ENCODE results near the gene HIPK1.
A peak's percentile ranks its signal among the peaks of the same experiment; 100 is the strongest.

HIPK1 gene

GRCh38 chr1:113928941-113929749, at the start of gene HIPK1:
TSS of gene HIPK1 (plus strand) at chr1:113929324.
- no peak for FAIRE-seq

GRCh38 chr1:113879739-113880038, 49.4 kb upstream of the HIPK1 start:
- FAIRE-seq = no peak

GRCh38 chr1:113881661-113882060, 47.5 kb upstream of the HIPK1 start:
- FAIRE-seq = no peak

GRCh38 chr1:113886417-113887401, 42.4 kb upstream of the HIPK1 start:
- FAIRE-seq = no peak

GRCh38 chr1:113887402-113888175, 41.5 kb upstream of the HIPK1 start, which contains the start of gene BCL2L15:
TSS of gene BCL2L15 (minus strand) at chr1:113887581. CDS start at chr1:113887375, 206 bp downstream.
- FAIRE-seq = no peak

- no peak for FAIRE-seq
These were observed 38.3 kb upstream of the HIPK1 start for GRCh38 chr1:113890816-113891215.

GRCh38 chr1:113891631-113892220, 37.4 kb upstream of the HIPK1 start:
- no peak for FAIRE-seq

- no peak for FAIRE-seq
These were observed 35.9 kb upstream of the HIPK1 start for GRCh38 chr1:113893267-113893666.

- FAIRE-seq = no peak
These were observed 34.0 kb upstream of the HIPK1 start for GRCh38 chr1:113895098-113895497.

- FAIRE-seq = no peak
These were observed 33.2 kb upstream of the HIPK1 start for GRCh38 chr1:113895961-113896360.

GRCh38 chr1:113898241-113898814, 30.8 kb upstream of the HIPK1 start:
- no peak for FAIRE-seq

GRCh38 chr1:113899111-113899510, 30.0 kb upstream of the HIPK1 start:
- FAIRE-seq = no peak

- no peak for FAIRE-seq
These were observed 27.9 kb upstream of the HIPK1 start for GRCh38 chr1:113901191-113901590.

- FAIRE-seq = no peak
These were observed 25.4 kb upstream of the HIPK1 start for GRCh38 chr1:113903501-113904292.

GRCh38 chr1:113904293-113904673, 24.8 kb upstream of the HIPK1 start:
- no peak for FAIRE-seq

GRCh38 chr1:113904674-113905434, 24.3 kb upstream of the HIPK1 start, which contains the start of the genes AP4B1 and DCLRE1B:
TSS of gene AP4B1 (minus strand) at chr1:113904799. CDS start at chr1:113904717, 82 bp downstream.
TSS of gene DCLRE1B (plus strand) at chr1:113905326. CDS start at chr1:113905587, 261 bp downstream.
- peak; percentile 93 for FAIRE-seq

GRCh38 chr1:113905435-113905861, 23.7 kb upstream of the HIPK1 start:
- no peak for FAIRE-seq

GRCh38 chr1:113912594-113913311, 16.4 kb upstream of the HIPK1 start:
- no peak for FAIRE-seq

GRCh38 chr1:113913312-113913668, 15.8 kb upstream of the HIPK1 start:
- FAIRE-seq = no peak
